SK-N-MC (cell line): ENCODE measurements around the gene NFXL1.

Experiments used
- EZH2 ChIP-seq: fragments of 200-600 bp; sonication (generic); IDR thresholded peaks from one replicate; pipeline ENCODE4 v1.6.1; 2017; ENCODE audit warnings: antibody characterized with exemption
- FOXP2 ChIP-seq: optimal IDR thresholded peaks from 2 replicates; pipeline ENCODE3; 2011; ENCODE audit warnings: mild to moderate bottlenecking, moderate library complexity; ENCODE audit not compliant: insufficient read depth; ENCODE audit errors: extremely low read length, control extremely low read depth
- POLR2AphosphoS5 ChIP-seq: IDR thresholded peaks from 2 replicates; pipeline ENCODE4 v1.6.1; 2012; ENCODE audit warnings: mild to moderate bottlenecking, low read depth, low read length, borderline replicate concordance

DNA sequence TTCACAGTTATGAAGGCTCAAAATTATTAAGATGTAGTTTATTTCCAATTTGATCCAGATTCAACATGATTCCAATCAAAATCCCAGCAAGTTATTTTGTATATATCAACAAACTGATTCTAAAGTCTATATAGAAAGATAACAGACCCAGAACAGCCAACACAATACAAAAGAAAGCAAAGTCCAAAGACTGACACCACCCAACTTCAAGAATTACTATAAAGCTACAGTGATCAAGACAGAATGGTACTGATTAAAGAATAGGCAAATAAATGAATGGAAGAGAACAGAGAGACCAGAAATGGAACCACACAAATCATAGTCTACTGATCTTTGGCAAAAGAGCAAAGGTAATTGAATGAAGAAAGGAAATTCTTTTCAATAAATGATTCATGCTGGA lies 34.9 kb downstream of the NFXL1 start:
- TF ChIP-seq EZH2 (no peak), POLR2AphosphoS5 (no peak), FOXP2 (no peak)
